ENCODE data around the gene KATNAL1.

KATNAL1 gene

DNA sequence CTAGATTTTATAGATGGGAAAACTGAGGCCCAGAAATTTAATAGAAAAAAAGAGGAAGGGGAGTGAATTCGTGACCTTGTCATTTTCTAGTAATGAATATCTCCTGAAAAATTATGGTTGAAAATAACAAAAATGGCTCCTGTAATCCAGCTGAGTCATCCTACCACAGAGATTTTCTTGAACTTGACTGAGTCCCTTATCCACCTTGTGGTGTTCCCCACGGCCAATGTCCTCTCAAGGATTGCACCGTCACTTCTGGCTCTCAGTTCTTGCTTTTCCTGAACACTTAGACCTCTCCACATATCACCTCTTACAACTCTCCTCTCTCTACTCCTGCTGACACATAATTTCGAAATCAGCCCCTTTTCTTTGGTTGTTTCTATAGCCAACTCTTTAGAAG is 1.2 kb upstream of the KATNAL1 start:
- no peak overlapping the region for H3K4me3 ChIP-seq (replicated peaks; ENCODE audit: low read depth, low read length)
- DNase-seq (ENCODE audit: low read depth), result peak; percentile 85
- TF ChIP-seq CTCF (IDR thresholded peaks at IDR 0.05; ENCODE audit: low read length, missing control alignments), result no peak

DNA sequence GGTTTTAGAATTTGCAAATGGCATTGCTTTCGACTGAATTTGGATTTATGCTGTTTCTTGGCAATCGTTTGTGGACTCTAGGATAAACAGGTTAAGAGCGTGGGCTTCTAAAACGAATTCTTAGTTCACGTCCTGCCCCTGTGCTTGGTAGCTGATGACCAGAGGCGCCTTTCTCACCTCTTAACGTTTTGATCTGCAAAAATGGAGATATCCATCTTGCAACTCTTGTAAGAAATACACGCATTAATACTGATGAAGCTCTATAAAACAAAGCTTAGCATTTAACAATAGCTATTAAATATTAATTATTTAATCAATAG is 580 bp upstream of the KATNAL1 start:
- DNase-seq (ENCODE audit: low read depth), result no peak
- H3K4me3 ChIP-seq (replicated peaks; ENCODE audit: low read depth, low read length), result peak overlapping the region; percentile 78
- TF ChIP-seq CTCF (IDR thresholded peaks at IDR 0.05; ENCODE audit: low read length, missing control alignments), result no peak

DNA sequence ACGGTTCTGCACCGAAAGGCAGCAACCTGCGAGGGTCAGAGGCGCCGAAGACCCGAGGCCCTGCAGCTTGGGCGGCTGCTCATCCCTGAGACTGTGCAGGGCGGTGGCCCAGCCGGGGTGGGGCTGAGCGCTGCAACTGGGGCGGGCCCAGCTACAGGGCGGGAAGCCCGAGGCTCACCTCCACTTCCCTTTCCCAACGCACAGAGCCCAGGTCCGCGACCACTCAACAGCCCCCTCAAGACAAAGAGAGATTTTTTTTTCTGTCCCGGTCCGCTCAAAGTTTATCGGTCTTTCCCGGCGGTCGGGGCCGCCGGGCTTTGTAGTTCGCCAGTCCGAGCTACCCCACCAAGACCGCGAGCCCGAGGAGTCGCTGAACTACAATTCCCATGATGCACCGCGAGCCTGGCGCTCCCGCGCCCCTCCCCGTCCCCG is 573 bp downstream of the KATNAL1 start:
- H3K4me3 ChIP-seq (replicated peaks; ENCODE audit: low read depth, low read length), result peak overlapping the region; percentile 78
- no peak for TF ChIP-seq CTCF (IDR thresholded peaks at IDR 0.05; ENCODE audit: low read length, missing control alignments)
- peak; percentile 94 for DNase-seq (ENCODE audit: low read depth)

DNA sequence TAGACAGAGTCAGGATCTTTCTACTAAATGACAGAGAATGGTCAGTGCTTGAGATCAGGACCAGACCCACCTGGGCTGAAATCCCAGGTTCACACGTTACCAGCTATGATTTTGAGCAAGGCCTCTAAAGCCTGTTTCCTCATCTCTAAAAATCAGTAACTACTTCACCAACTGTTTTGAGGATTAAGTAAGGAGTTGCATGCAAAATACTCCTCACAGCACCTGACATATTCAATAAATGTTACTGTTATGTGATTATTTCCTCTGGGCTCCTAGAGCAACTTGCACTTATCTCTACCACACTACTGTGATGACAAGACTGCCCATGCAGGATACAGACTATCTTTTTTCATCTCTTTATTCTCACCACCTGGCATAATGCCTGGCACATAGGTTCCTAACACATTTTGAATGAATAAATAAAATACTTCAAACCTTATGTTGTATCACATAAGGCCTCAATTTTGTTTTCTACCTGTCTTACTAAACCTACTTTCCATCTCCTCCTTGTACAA is 1.8 kb downstream of the KATNAL1 start:
- no peak for TF ChIP-seq CTCF (IDR thresholded peaks at IDR 0.05; ENCODE audit: low read length, missing control alignments)
- DNase-seq (ENCODE audit: low read depth), result no peak
- H3K4me3 ChIP-seq (replicated peaks; ENCODE audit: low read depth, low read length), result peak overlapping the region; percentile 78

DNA sequence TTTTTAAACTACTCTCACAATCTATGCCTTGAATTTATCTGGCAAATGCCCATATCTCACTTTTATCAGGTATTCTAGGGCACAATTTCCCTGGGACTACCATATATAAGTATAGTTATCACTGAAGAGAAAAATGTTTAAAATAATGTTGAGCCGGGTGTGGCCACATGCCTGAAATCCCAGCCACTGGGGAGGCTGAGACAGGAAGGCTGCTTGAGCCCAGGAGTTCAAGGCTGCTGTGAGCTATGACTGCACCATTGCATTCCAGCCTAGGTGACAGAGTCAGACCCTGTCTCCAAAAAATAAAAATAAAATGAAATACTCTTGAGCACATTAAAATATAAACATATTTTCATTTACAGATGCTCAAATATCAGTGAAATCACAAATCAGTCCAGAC is 4.1 kb downstream of the KATNAL1 start:
- DNase-seq (ENCODE audit: low read depth), result no peak
- no peak overlapping the region for H3K4me3 ChIP-seq (replicated peaks; ENCODE audit: low read depth, low read length)
- TF ChIP-seq CTCF (IDR thresholded peaks at IDR 0.05; ENCODE audit: low read length, missing control alignments), result no peak

DNA sequence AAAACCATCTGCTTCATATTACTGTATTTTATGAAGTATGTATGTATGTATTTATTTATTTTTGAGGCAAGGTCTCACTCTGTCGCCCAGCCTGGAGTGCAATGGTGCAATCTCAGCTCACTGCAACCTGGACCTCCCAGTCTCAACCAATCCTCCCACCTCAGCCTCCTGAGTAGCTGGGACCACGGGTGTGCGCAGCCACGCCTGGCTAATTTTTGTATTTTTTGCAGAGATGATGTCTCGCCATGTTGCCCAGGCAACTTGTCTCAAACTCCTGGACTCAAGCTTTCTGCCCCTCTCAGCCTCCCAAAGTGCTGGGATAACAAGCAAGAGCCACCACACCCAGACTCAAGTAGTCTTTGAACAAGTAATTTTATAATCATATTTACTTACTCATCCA is 5.5 kb downstream of the KATNAL1 start:
- DNase-seq (ENCODE audit: low read depth), result no peak
- no peak for TF ChIP-seq CTCF (IDR thresholded peaks at IDR 0.05; ENCODE audit: low read length, missing control alignments)
- no peak overlapping the region for H3K4me3 ChIP-seq (replicated peaks; ENCODE audit: low read depth, low read length)

DNA sequence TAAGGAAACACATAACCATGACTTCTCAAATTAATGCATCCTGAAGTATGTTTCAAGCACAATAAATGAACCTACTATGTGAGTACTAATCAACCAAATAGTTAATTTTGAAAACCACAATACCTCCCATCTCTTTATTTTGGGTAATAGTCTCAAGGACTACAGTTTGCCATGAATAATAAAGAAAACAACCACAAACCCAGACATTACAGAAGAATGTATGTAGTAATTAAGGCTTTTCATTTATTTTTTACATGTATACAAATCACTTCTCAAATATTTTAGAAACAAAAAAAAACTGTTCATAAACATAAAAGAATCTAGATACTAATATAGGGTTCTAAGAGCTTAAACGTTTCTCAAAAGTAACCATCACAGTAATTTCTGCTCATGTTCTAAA is 6.8 kb downstream of the KATNAL1 start:
- no peak for DNase-seq (ENCODE audit: low read depth)
- TF ChIP-seq CTCF (IDR thresholded peaks at IDR 0.05; ENCODE audit: low read length, missing control alignments), result no peak
- H3K4me3 ChIP-seq (replicated peaks; ENCODE audit: low read depth, low read length), result no peak overlapping the region

All from fibroblast of pulmonary artery (primary cell).